GM06990 (cell line): ENCODE data around the gene CCNYL1.

Experiments
- DNase-seq: peaks from one replicate; pipeline ENCODE4 v3.0.0-alpha.2; 2011; ENCODE audit not compliant: insufficient read length; ENCODE audit errors: extremely low read depth
- H3K27me3 ChIP-seq: replicated peaks from 2 replicates; pipeline ENCODE4 v1.6.0; 2011; ENCODE audit warnings: low read length; ENCODE audit not compliant: control insufficient read depth, insufficient read depth
- H3K36me3 ChIP-seq: 2 replicates; pipeline ENCODE4 v1.5.1; 2011; ENCODE audit warnings: low read length; ENCODE audit not compliant: control insufficient read depth, insufficient read depth
- H3K4me3 ChIP-seq: replicated peaks from 2 replicates; pipeline ENCODE4 v1.5.1; 2011; ENCODE audit warnings: low read depth, mild to moderate bottlenecking, control low read depth, low read length
- CTCF ChIP-seq: IDR thresholded peaks from 2 replicates; pipeline ENCODE4 v1.5.1; 2011; ENCODE audit warnings: low read length, control low read depth, mild to moderate bottlenecking, inconsistent platforms; ENCODE audit not compliant: insufficient read depth, poor library complexity, severe bottlenecking

Gene CCNYL1

DNA sequence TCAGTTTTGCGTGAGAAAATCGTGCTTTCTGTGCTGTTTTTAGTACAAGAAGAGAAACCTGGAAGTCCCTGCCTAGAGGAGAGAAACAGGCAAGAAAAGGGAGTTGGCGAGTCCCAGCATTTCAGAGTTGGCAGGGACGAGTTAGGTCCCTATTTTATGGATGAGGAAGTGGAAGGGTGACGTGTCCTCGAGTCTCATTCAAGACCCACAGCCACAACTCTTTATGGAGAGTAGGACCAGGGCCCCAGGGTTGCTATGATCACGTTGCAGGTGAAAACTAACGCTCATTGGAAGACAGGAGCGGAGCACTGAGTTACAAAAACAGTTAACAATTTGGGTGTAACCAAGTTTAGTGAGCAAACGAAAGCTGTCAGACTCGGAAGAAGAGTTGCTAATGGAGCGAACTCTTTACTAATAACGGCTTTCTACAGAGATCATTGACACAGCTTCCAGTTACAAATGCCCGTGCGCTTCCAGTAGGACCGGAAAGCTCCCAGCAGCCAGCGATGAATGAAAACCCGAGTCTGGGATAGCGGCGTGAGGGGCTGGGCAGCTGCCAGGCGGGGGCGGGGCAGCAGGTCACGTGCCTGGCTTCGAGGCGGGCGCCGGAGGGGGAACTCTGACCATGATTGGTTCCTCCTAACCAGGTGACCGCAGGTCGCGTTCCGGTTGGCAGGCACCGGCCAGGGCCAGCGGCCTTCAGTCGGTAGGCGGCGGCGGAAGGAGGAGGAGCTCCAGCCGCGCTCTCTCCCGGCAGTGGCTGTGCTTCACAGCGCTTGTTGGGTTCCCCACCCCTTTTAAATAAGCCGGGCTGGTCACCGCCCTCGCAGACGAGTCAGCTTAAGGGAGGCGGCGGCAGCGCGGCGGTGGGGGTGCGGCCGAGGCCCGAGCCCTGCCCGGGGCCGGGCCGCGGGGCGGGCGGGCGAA is at the start of gene CCNYL1:
TSS of gene CCNYL1 (plus strand) at position 827 of the 927 bp plus-strand sequence. CDS start 257 bp downstream, outside the sequence.
- Histone ChIP-seq H3K36me3 (no peaks in the 10 kb centered on the region; the same call in 1 of the 2 replicates), H3K27me3 (no peaks in the 10 kb centered on the region), H3K4me3 (peak within 1 kb of the TSS; percentile 97)
- peak; percentile 99 for DNase-seq
- TF ChIP-seq CTCF, result no peak

DNA sequence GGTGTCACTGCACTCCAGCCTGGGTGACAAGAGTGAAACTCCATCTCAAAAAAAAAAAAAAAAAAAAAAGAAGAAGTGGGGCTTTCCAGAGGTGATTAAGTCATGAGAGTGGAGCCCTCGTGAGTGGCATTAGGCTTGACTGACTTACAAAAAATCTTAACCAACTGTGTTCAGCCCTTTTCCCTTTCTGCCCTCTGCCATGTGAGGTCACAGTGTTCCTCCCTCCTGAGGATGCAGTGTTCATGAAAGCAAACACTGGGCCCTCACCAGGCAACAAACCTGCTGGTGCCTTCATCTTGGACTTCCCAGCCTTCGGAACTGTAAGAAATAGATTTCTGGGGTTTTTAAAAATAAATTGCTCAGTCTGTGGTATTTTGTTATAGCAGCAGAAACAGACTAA is 49.2 kb upstream of the CCNYL1 start:
- no peak for TF ChIP-seq CTCF
- peak; percentile 56 for DNase-seq

GRCh38 chr2:207663870-207664545 is 47.4 kb upstream of the CCNYL1 start:
- no peaks in the 10 kb centered on the region for H3K36me3 ChIP-seq
- no peak for TF ChIP-seq CTCF
- H3K27me3 ChIP-seq, result no peaks in the 10 kb centered on the region
- no peak overlapping the region for H3K4me3 ChIP-seq
- no peak for DNase-seq

More for the DNA sequence above, 49.2 kb upstream of the CCNYL1 start:
- no peaks in the 10 kb centered on the region for H3K36me3 ChIP-seq
- no peaks in the 10 kb centered on the region for H3K27me3 ChIP-seq
- H3K4me3 ChIP-seq, result no peak overlapping the region

GRCh38 chr2:207670887-207671286 is 40.6 kb upstream of the CCNYL1 start:
- no peaks in the 10 kb centered on the region for H3K27me3 ChIP-seq
- no peak for TF ChIP-seq CTCF
- no peak overlapping the region for H3K4me3 ChIP-seq
- H3K36me3 ChIP-seq, result no peaks in the 10 kb centered on the region
- no peak for DNase-seq

DNA sequence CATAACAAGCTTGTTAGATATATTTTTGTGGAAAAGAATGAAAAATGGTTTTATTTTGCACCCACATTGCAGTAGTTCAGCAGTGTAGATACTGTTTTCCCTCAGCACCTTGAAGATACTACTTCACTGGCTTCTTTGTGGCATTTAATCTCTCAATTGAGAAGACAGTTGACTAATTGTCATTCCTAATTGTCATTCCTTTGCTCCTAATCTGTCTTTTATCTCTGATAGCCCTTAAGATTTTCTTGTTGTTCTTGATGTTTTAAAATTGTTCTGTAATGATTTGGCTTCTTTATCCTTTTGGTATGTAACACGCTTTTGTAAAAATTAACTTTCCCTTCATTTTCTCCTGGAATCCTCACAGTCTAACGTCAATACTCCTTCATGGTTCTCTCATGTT is 38.0 kb upstream of the CCNYL1 start:
- no peak for DNase-seq
- no peak for TF ChIP-seq CTCF
- Histone ChIP-seq H3K4me3 (no peak overlapping the region), H3K27me3 (no peaks in the 10 kb centered on the region), H3K36me3 (no peaks in the 10 kb centered on the region)
